DMS153 treated with DMSO at 0.1 percent for 48 hours (cell line): Measurements from ENCODE around the gene TBC1D16.
"Not testable (repeated sequence)": the region's sequence is repeated elsewhere in the genome, so short reads cannot be mapped to it uniquely, and the experiment has no call there.

ENCODE experiments used
- DNase-seq: peaks from one replicate; lab custom pipeline; 2025; ENCODE audit not compliant: unreplicated experiment; lab: John Stamatoyannopoulos, UW

The TBC1D16 gene

GRCh38 chr17:80051681-80052080 is 16.0 kb upstream of the TBC1D16 start:
- no peak for DNase-seq

GRCh38 chr17:80050706-80051105 is 15.0 kb upstream of the TBC1D16 start:
- no peak for DNase-seq

GRCh38 chr17:80049986-80050385 is 14.3 kb upstream of the TBC1D16 start:
- no peak for DNase-seq

- peak; percentile 60 for DNase-seq
Measured at GRCh38 chr17:80047176-80047575, 11.5 kb upstream of the TBC1D16 start.

GRCh38 chr17:80046709-80047108 is 11.0 kb upstream of the TBC1D16 start:
- not testable (repeated sequence) for DNase-seq

- peak; percentile 43 for DNase-seq
Measured at GRCh38 chr17:80045703-80046102, 10.0 kb upstream of the TBC1D16 start.

GRCh38 chr17:80043963-80044362 is 8.3 kb upstream of the TBC1D16 start:
- no peak for DNase-seq

GRCh38 chr17:80036715-80037477 is 1.2 kb upstream of the TBC1D16 start:
- DNase-seq: no peak

GRCh38 chr17:80035937-80036714 is 454 bp upstream of the TBC1D16 start, which contains the start of gene CCDC40:
Gene CCDC40, plus strand, starts transcription at chr17:80036642. Its CDS starts 21 bp downstream, at chr17:80036663.
- DNase-seq: peak; percentile 82

- no peak for DNase-seq
Measured at GRCh38 chr17:80034791-80035686, 633 bp downstream of the TBC1D16 start.

GRCh38 chr17:80033840-80034239 is 1.8 kb downstream of the TBC1D16 start:
- no peak for DNase-seq

GRCh38 chr17:80032614-80033171 is 3.0 kb downstream of the TBC1D16 start:
- DNase-seq: no peak

- DNase-seq: no peak
Measured at GRCh38 chr17:80031691-80032430, 3.8 kb downstream of the TBC1D16 start.

- peak; percentile 83 for DNase-seq
Measured at GRCh38 chr17:80030730-80031410, 4.8 kb downstream of the TBC1D16 start.

- no peak for DNase-seq
Measured at GRCh38 chr17:80029258-80029974, 6.3 kb downstream of the TBC1D16 start.

GRCh38 chr17:80028030-80028429 is 7.6 kb downstream of the TBC1D16 start:
- DNase-seq: no peak

GRCh38 chr17:80027043-80027435 is 8.6 kb downstream of the TBC1D16 start:
- no peak for DNase-seq

GRCh38 chr17:80026359-80027042 is 9.2 kb downstream of the TBC1D16 start:
- DNase-seq: no peak
